Osteocyte (in vitro differentiated cells): ENCODE measurements around the gene TACC2. TPM values are rescaled to one million over a fixed set of nuclear protein-coding genes. Genes with fewer than 3 reads are reported as not detected.

Source experiments
- DNase-seq: peaks from one replicate; pipeline ENCODE4 v3.0.0; 2021; ENCODE audit warnings: mixed read lengths; ENCODE audit not compliant: unreplicated experiment; ENCODE audit errors: extremely low spot score
- H3K27ac Mint-ChIP-seq: one replicate; pipeline ENCODE4 v1.8.0; 2021; ENCODE audit warnings: mild to moderate bottlenecking, mixed read lengths; ENCODE audit not compliant: unreplicated experiment
- H3K27me3 Mint-ChIP-seq: one replicate; pipeline ENCODE4 v1.8.0; 2021; ENCODE audit warnings: mixed read lengths; ENCODE audit not compliant: unreplicated experiment
- H3K36me3 Mint-ChIP-seq: one replicate; pipeline ENCODE4 v1.8.0; 2021; ENCODE audit warnings: mixed read lengths; ENCODE audit not compliant: unreplicated experiment
- H3K4me1 Mint-ChIP-seq: one replicate; pipeline ENCODE4 v1.8.0; 2021; ENCODE audit warnings: mixed read lengths; ENCODE audit not compliant: unreplicated experiment
- H3K4me3 Mint-ChIP-seq: one replicate; pipeline ENCODE4 v1.8.0; 2021; ENCODE audit warnings: mild to moderate bottlenecking, moderate library complexity, mixed read lengths; ENCODE audit not compliant: unreplicated experiment
- H3K9me3 Mint-ChIP-seq: one replicate; pipeline ENCODE4 v1.8.0; 2021; ENCODE audit warnings: mixed read lengths; ENCODE audit not compliant: unreplicated experiment
- CTCF ChIP-seq: fragments of 200-600 bp; sonication (generic); IDR thresholded peaks from 2 replicates; pipeline ENCODE4 v1.5.0; 2021; ENCODE audit warnings: antibody characterized with exemption, mild to moderate bottlenecking, moderate library complexity
- total RNA-seq: library from RNA; stranded (reverse); gene quantifications from 2 replicates; pipeline ENCODE4 v1.2.1, GENCODE V29; 2021

Gene TACC2
- total RNA-seq, 1 donor from 2014 or later, result 64.2 TPM

GRCh38 chr10:122117475-122117874 lies 128.5 kb downstream of the TACC2 start:
- TF ChIP-seq CTCF, result no peak
- Mint-ChIP-seq H3K4me3 (no peak overlapping the region), H3K9me3 (no peaks in the 10 kb centered on the region), H3K36me3 (no peaks in the 10 kb centered on the region), H3K27ac (peak overlapping the region; percentile 54), H3K4me1 (peaks cover 74% of the 10 kb centered on the region), H3K27me3 (no peaks in the 10 kb centered on the region)
- DNase-seq, result no peak

GRCh38 chr10:122120008-122120744 lies 131.2 kb downstream of the TACC2 start:
- Mint-ChIP-seq H3K27me3 (no peaks in the 10 kb centered on the region), H3K9me3 (no peaks in the 10 kb centered on the region), H3K27ac (peak overlapping the region; percentile 56), H3K36me3 (peaks cover 4% of the 10 kb centered on the region), H3K4me1 (peaks cover 63% of the 10 kb centered on the region), H3K4me3 (no peak overlapping the region)
- DNase-seq, result no peak
- TF ChIP-seq CTCF, result no peak

GRCh38 chr10:122121059-122121458 lies 132.1 kb downstream of the TACC2 start:
- Mint-ChIP-seq H3K36me3 (peaks cover 4% of the 10 kb centered on the region), H3K27me3 (no peaks in the 10 kb centered on the region), H3K9me3 (no peaks in the 10 kb centered on the region), H3K4me3 (no peak overlapping the region), H3K4me1 (peaks cover 56% of the 10 kb centered on the region), H3K27ac (peak overlapping the region; percentile 56)
- TF ChIP-seq CTCF, result no peak
- DNase-seq, result no peak

- DNase-seq, result no peak
Measured at GRCh38 chr10:122122493-122122892, 133.5 kb downstream of the TACC2 start.

More at GRCh38 chr10:122122493-122122892, 133.5 kb downstream of the TACC2 start:
- peaks cover 54% of the 10 kb centered on the region for H3K4me1 Mint-ChIP-seq
- peaks cover 4% of the 10 kb centered on the region for H3K36me3 Mint-ChIP-seq
- no peak overlapping the region for H3K27ac Mint-ChIP-seq
- TF ChIP-seq CTCF, result no peak
- H3K4me3 Mint-ChIP-seq, result no peak overlapping the region
- peaks cover 3% of the 10 kb centered on the region for H3K9me3 Mint-ChIP-seq
- no peaks in the 10 kb centered on the region for H3K27me3 Mint-ChIP-seq
